ENCODE measurements around the gene COL18A1.

The COL18A1 gene

DNA sequence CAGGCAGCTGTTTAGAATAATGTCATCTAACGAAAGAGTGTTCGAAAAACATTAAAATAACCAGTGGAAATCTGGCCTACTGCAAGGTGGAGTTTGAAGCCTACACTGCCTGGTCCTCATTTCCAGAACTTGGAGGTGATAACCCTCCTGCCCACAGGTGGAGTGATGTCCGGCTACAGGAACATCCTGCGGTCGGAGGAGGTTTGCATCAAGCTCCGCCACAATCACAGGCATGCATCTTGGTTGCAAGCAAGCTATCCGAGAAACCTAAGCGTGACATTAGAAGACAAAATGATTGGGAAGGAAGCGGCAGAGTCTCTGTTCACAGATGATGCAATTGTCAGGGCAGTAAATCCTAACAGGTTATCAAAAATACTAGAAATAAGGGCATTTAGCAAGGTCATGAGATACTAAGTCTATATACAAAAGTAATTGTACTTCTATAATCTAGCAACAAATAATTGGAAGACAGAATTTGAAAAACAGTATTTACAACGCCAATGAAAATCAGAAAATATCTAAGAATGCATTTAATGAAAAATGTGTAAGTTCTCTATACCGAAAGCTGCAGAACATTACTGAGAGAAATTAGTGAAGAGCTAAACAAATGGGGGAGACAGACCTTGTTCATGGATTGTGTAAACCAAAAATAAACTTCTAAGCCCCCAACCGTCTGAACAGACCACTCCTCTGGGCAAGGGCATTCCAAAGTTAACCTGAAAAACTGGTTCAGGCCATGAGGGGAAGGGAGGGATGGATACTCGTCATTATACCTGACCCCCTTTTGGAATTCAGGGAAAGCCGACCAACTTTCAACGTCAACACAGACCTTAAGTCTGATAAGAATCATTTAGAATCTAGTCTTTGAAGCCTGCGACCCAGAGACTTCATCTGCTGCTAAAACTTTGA lies 141.9 kb downstream of the COL18A1 start:
- TF ChIP-seq ZFX (IDR thresholded peaks at IDR 0.05), result no peak
- TF ChIP-seq, protein P1, sequence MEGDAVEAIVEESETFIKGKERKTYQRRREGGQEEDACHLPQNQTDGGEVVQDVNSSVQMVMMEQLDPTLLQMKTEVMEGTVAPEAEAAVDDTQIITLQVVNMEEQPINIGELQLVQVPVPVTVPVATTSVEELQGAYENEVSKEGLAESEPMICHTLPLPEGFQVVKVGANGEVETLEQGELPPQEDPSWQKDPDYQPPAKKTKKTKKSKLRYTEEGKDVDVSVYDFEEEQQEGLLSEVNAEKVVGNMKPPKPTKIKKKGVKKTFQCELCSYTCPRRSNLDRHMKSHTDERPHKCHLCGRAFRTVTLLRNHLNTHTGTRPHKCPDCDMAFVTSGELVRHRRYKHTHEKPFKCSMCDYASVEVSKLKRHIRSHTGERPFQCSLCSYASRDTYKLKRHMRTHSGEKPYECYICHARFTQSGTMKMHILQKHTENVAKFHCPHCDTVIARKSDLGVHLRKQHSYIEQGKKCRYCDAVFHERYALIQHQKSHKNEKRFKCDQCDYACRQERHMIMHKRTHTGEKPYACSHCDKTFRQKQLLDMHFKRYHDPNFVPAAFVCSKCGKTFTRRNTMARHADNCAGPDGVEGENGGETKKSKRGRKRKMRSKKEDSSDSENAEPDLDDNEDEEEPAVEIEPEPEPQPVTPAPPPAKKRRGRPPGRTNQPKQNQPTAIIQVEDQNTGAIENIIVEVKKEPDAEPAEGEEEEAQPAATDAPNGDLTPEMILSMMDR (conservative IDR thresholded peaks at IDR 0.05), result no peak
- H3K27ac ChIP-seq, result no peak overlapping the region

GRCh38 chr21:45547545-45547900 lies 142.6 kb downstream of the COL18A1 start:
- TF ChIP-seq, protein P1 (conservative IDR thresholded peaks at IDR 0.05), result no peak
- TF ChIP-seq ZFX (IDR thresholded peaks at IDR 0.05), result no peak
- H3K27ac ChIP-seq, result no peak overlapping the region

DNA sequence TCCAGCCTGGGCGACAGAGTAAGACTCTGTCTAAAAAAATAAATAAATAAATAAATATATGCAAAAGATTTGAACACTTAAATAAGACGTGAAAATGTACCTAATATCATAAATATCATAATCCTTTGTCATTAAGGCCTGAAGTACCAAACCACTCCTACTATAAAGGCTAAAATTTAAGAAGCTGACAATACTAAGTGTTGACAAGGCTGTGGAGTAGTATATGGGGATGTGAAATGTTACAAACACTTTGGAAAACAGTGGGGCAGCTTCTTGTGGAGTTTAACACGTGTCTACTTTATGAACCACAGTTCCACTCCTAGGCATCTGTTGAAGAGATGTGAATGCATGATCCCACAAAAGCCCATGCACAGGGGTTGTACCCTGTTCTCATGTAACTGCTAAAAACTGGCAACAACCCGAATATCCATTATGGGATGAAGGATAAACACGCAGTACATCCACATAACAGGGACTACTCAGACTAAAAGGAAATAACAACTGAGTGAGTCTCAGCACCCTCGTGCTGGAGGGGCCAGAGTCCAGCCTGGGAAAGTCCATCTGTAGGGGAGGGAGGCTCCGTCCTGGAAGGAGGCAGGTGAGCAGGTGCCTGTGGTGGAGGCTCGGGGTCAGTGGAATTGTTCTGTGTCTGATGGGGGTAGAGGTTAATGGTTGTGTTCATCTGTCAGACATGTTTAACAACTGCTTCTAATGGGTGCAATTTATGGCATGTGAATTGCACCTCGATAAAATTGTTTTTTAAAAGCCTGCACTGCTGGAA lies 143.9 kb downstream of the COL18A1 start:
- TF ChIP-seq, protein P1 (conservative IDR thresholded peaks at IDR 0.05), result no peak
- no peak for TF ChIP-seq ZFX (IDR thresholded peaks at IDR 0.05)
- no peak overlapping the region for H3K27ac ChIP-seq

DNA sequence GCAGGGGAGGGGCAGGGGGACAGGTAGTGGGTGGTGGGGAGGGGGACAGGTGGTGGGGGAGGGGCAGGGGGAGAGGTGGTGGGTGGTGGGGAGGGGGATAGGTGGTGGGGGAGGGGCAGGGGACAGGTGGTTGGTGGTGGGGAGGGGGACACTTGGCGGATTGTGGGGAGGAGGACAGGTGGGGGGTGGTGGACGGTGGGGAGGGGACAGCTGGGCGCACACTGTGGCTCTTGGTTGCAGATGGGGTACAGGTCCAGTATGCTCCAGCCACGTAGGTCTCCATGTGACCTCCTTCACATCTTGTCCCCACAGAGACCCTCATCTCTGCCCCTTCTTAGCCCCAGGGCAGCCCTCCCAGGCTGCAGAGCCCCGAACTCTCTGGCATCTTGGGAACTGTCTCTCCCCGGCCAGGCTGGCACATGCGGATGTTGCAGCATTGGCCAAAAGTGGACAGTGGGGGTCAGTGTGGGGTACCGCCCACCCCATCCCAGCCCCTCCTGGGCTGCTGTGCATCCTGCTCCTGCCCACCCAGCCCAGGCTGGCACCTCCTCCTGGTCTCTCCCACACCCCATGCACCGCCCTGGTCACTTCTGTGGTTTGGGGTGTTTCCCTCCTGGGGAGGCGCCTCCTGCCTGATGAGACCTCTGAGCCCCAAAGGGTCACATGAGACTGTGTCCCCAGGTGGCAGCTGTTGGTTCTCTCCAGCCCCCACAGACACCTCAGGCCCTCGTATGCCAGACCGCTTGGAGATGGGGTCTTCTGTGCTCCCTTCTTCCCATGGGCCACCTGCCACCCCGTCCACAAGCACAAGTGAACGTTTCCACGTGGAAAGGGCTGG lies 144.9 kb downstream of the COL18A1 start:
- no peak overlapping the region for H3K27ac ChIP-seq
- no peak for TF ChIP-seq ZFX (IDR thresholded peaks at IDR 0.05)
- TF ChIP-seq, protein P1 (conservative IDR thresholded peaks at IDR 0.05), result no peak

- TF ChIP-seq, protein P1 (conservative IDR thresholded peaks at IDR 0.05), result no peak
- TF ChIP-seq ZFX (IDR thresholded peaks at IDR 0.05), result no peak
- H3K27ac ChIP-seq, result no peak overlapping the region
These were observed 145.7 kb downstream of the COL18A1 start for GRCh38 chr21:45550522-45551210.

GRCh38 chr21:45551316-45551715 lies 146.4 kb downstream of the COL18A1 start:
- no peak for TF ChIP-seq ZFX (IDR thresholded peaks at IDR 0.05)
- TF ChIP-seq, protein P1 (conservative IDR thresholded peaks at IDR 0.05), result no peak
- H3K27ac ChIP-seq, result no peak overlapping the region
